HCT116 (cell line): ENCODE results near the gene MLLT3. TPM values are rescaled to one million over a fixed set of nuclear protein-coding genes. Genes with fewer than 3 reads are reported as not detected.

Experiments
- ATAC-seq: fragments of 200-7000 bp; cut with Tn5 transposase; 2 replicates; pipeline ENCODE4 v1.9.1; 2020; ENCODE audit warnings: mild to moderate bottlenecking, moderate library complexity
- BruUV-seq: library from RNA; stranded (reverse); fragments of 400-500 nt; replicated peaks from 2 replicates; lab custom pipeline; 2021; lab: Mats Ljungman, UMichigan
- CTCF ChIA-PET: fragments of 300-600 bp; sonication (Branson Sonifier 250); formaldehyde crosslinking; loops from one replicate; lab custom pipeline; 2021; ENCODE audit warnings: antibody characterized with exemption; lab: Charles Lee
- POLR2A ChIA-PET: fragments of 300-600, 350-600 bp; sonication (Branson Sonifier 250); formaldehyde crosslinking; loops from one replicate; lab custom pipeline; 2021; ENCODE audit warnings: antibody characterized with exemption; lab: Charles Lee
- RAD21 ChIA-PET, 2 experiments: fragments of 300-600 bp; sonication (Branson Sonifier 250); formaldehyde crosslinking; loops; one replicate each; lab custom pipeline; 2023; ENCODE audit warnings: low total read pairs in 2 of 2; ENCODE audit not compliant: uncharacterized antibody in 2 of 2, unreplicated experiment in 2 of 2, low non-redundant PET in 1 of 2; lab: Charles Lee
- DNase-seq: peaks from one replicate; pipeline ENCODE4 v3.0.0-alpha.2; 2010; ENCODE audit warnings: low read depth, low spot score
- H2AFZ ChIP-seq: fragments of 200-600 bp; shearing (Covaris generic), sonication (generic); 2 replicates; pipeline ENCODE4 v1.6.1; 2017; ENCODE audit warnings: low read depth, mixed run types, mixed read lengths, antibody characterized with exemption, low read length; ENCODE audit not compliant: poor library complexity, severe bottlenecking
- H3K27ac ChIP-seq: 2 replicates; pipeline ENCODE4 v1.5.1; 2012; ENCODE audit warnings: low read depth, low read length
- H3K27me3 ChIP-seq: fragments of 200-600 bp; sonication (generic); 2 replicates; pipeline ENCODE4 v1.6.1; 2016; ENCODE audit warnings: mixed run types, low read length, mixed read lengths; ENCODE audit not compliant: insufficient read depth
- H3K36me3 ChIP-seq, 2 experiments: fragments of 200-500 bp in 1 of 2; fragments of 200-600 bp in 1 of 2; sonication (Bioruptor generic) in 1 of 2; sonication (generic) in 1 of 2; 2 replicates each; pipeline versions ENCODE4 v1.5.1 to v1.6.1; 2014 to 2016; ENCODE audit warnings: low read length in 2 of 2, inconsistent platforms in 1 of 2, mixed read lengths in 1 of 2, mixed run types in 1 of 2; ENCODE audit not compliant: insufficient read depth in 2 of 2, control insufficient read depth in 1 of 2
- H3K4me1 ChIP-seq, 2 experiments: fragments of 200-600 bp in 1 of 2; sonication (generic) in 1 of 2; 2 replicates each; pipeline versions ENCODE4 v1.5.1 to v1.6.1; 2012 to 2017; ENCODE audit warnings: low read length in 2 of 2, inconsistent platforms in 1 of 2, mild to moderate bottlenecking in 1 of 2, mixed read lengths in 1 of 2, mixed run types in 1 of 2, moderate library complexity in 1 of 2; ENCODE audit not compliant: insufficient read depth in 2 of 2, control insufficient read depth in 1 of 2
- H3K4me2 ChIP-seq: fragments of 200-600 bp; sonication (generic); 2 replicates; pipeline ENCODE4 v1.6.1; 2017; ENCODE audit warnings: mixed run types, low read length, mixed read lengths
- H3K4me3 ChIP-seq, 2 experiments: fragments of 200-600 bp in 1 of 2; sonication (generic) in 1 of 2; replicated peaks in 1 of 2; 2 replicates each; pipeline ENCODE4 v1.5.1; 2011 to 2016; ENCODE audit warnings: low read length in 2 of 2, control low read depth in 1 of 2, low read depth in 1 of 2, mild to moderate bottlenecking in 1 of 2, mixed read lengths in 1 of 2, mixed run types in 1 of 2
- H3K79me2 ChIP-seq: fragments of 200-600 bp; sonication (generic); 2 replicates; pipeline ENCODE4 v1.6.1; 2017; ENCODE audit warnings: mild to moderate bottlenecking, mixed run types, low read length, moderate library complexity, mixed read lengths; ENCODE audit not compliant: insufficient read depth
- H3K9ac ChIP-seq: fragments of 200-600 bp; sonication (generic); 2 replicates; pipeline ENCODE4 v1.6.1; 2016; ENCODE audit warnings: low read length, mixed read lengths
- H3K9me2 ChIP-seq: fragments of 200-600 bp; sonication (generic), shearing (Covaris generic); 2 replicates; pipeline ENCODE4 v1.6.1; 2017; ENCODE audit warnings: mixed run types, mild to moderate bottlenecking, moderate library complexity; ENCODE audit not compliant: insufficient read depth
- H3K9me3 ChIP-seq, 2 experiments: fragments of 200-500 bp in 1 of 2; fragments of 200-600 bp in 1 of 2; sonication (Bioruptor generic) in 1 of 2; sonication (generic) in 1 of 2; 2 replicates each; pipeline ENCODE4 v1.6.1; 2014 to 2017; ENCODE audit warnings: low read length in 2 of 2, mixed read lengths in 2 of 2, inconsistent platforms in 1 of 2, low read depth in 1 of 2, mild to moderate bottlenecking in 1 of 2, mixed run types in 1 of 2, moderate library complexity in 1 of 2; ENCODE audit not compliant: control insufficient read depth in 1 of 2, insufficient read depth in 1 of 2
- H4K20me1 ChIP-seq: fragments of 200-600 bp; sonication (generic), shearing (Covaris generic); 2 replicates; pipeline ENCODE4 v1.6.1; 2017; ENCODE audit warnings: mixed run types, mild to moderate bottlenecking, moderate library complexity; ENCODE audit not compliant: insufficient read depth
- ELF1 ChIP-seq: IDR thresholded peaks from 2 replicates; pipeline ENCODE4 v1.6.1; 2012; ENCODE audit warnings: low read depth, borderline replicate concordance
- JUND ChIP-seq: IDR thresholded peaks from 2 replicates; pipeline ENCODE4 v1.6.1; 2012
- SIN3A ChIP-seq: IDR thresholded peaks from 2 replicates; pipeline ENCODE4 v1.6.1; 2012; ENCODE audit warnings: low read depth
- SP1 ChIP-seq: IDR thresholded peaks from 2 replicates; pipeline ENCODE4 v1.6.1; 2012; ENCODE audit warnings: low read depth
- SRF ChIP-seq: IDR thresholded peaks from 2 replicates; pipeline ENCODE4 v1.6.1; 2012; ENCODE audit warnings: low read depth
- intact Hi-C: fragments of 100-400 bp; cut with micrococcal nuclease; formaldehyde crosslinking; loops from 2 replicates; pipeline ENCODE4 v1.10.0; 2022
- total RNA-seq: library from RNA; stranded (reverse); gene quantifications from one replicate; pipeline ENCODE4 v1.2.1, GENCODE V29; 2021; ENCODE audit not compliant: unreplicated experiment
- TF ChIP-seq, protein P1 (sequence below): IDR thresholded peaks from 2 replicates; pipeline ENCODE4 v1.6.1; 2012
- TF ChIP-seq, protein P2 (sequence below), 3 experiments: fragments of 200-600 bp in 1 of 3; sonication (generic) in 1 of 3; IDR thresholded peaks in 2 of 3; conservative IDR thresholded peaks in 1 of 3; 2 replicates each; pipeline ENCODE4 v1.5.1; 2012 to 2017; ENCODE audit warnings: low read depth in 2 of 3, low read length in 2 of 3, antibody characterized with exemption in 1 of 3, borderline replicate concordance in 1 of 3, control low read depth in 1 of 3, mild to moderate bottlenecking in 1 of 3, mixed read lengths in 1 of 3, mixed run types in 1 of 3, moderate library complexity in 1 of 3; ENCODE audit not compliant: insufficient read depth in 1 of 3
- TF ChIP-seq, protein P3 (sequence below): IDR thresholded peaks from 2 replicates; pipeline ENCODE4 v1.6.1; 2011; ENCODE audit warnings: mild to moderate bottlenecking, low read length, moderate library complexity; ENCODE audit not compliant: insufficient replicate concordance; ENCODE audit errors: extremely low read depth

Gene MLLT3
- total RNA-seq, 1 experiment from 2014 or later = 4.3 TPM

DNA sequence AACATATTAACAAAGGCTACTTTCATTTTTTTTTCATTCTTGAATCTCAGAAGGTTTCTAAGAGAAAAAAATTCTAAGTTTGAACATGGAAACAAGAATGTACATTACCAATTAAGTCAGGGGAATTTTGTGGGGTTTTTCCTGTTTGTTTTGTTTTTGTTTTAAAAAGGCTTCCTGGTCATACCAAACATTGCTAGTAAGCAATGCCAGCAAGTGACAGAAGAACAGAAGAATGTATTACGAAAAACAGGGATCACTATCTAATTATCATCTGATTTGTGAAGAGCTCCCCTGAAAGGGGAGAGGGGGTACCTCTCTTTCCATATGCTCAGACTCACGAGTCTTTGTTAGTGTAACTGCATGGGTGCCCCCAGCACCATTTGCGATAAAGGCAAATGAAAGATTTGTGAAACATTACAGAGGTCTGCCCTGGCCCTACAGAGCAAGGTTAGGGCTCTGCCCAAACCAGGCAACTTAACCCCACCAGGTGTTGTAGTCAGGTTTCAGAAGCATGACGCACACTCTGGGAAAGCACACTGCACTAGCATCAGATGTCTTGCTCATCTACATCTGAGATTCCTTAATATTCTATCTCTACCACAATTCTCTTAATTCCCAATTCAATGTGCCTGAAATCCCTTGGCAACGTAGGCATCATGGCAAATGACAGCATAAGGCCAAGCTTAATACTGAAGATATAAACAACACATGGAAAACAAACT lies 268.2 kb downstream of the MLLT3 start:
- intact Hi-C loops = no loop called here
- no peaks in the 10 kb centered on the region for H3K9me2 ChIP-seq
- no peak overlapping the region for H3K27ac ChIP-seq
- ChIA-PET RAD21 (no interaction called here), CTCF (no interaction called here), POLR2A (no interaction called here)
- no peak overlapping the region for H3K9ac ChIP-seq
- no TSS peak for BruUV-seq
- no peak overlapping the region for H2AFZ ChIP-seq
- no peak overlapping the region for H3K4me2 ChIP-seq
- ATAC-seq (no peak), DNase-seq (no peak)
- H3K27me3 ChIP-seq = peaks cover 5% of the 10 kb centered on the region; the same call in 1 of the 2 replicates
- no peaks in the 10 kb centered on the region for H3K36me3 ChIP-seq
- no peaks in the 10 kb centered on the region for H3K9me3 ChIP-seq
- H3K79me2 ChIP-seq = no peaks in the 10 kb centered on the region
- H4K20me1 ChIP-seq = no peaks in the 10 kb centered on the region
- no peak for TF ChIP-seq JUND
- no peak for TF ChIP-seq ELF1
- no peak for TF ChIP-seq SP1
- TF ChIP-seq, protein P1, sequence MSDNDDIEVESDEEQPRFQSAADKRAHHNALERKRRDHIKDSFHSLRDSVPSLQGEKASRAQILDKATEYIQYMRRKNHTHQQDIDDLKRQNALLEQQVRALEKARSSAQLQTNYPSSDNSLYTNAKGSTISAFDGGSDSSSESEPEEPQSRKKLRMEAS = no peak
- TF ChIP-seq SRF = no peak
- TF ChIP-seq SIN3A = no peak
- TF ChIP-seq, protein P2, sequence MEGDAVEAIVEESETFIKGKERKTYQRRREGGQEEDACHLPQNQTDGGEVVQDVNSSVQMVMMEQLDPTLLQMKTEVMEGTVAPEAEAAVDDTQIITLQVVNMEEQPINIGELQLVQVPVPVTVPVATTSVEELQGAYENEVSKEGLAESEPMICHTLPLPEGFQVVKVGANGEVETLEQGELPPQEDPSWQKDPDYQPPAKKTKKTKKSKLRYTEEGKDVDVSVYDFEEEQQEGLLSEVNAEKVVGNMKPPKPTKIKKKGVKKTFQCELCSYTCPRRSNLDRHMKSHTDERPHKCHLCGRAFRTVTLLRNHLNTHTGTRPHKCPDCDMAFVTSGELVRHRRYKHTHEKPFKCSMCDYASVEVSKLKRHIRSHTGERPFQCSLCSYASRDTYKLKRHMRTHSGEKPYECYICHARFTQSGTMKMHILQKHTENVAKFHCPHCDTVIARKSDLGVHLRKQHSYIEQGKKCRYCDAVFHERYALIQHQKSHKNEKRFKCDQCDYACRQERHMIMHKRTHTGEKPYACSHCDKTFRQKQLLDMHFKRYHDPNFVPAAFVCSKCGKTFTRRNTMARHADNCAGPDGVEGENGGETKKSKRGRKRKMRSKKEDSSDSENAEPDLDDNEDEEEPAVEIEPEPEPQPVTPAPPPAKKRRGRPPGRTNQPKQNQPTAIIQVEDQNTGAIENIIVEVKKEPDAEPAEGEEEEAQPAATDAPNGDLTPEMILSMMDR (IDR thresholded peaks at IDR 0.05 in 2 of 3, conservative IDR thresholded peaks at IDR 0.05 in 1 of 3; ENCODE audit: borderline replicate concordance in 1 of 3, insufficient read depth in 1 of 3, low read depth in 2 of 3, low read length in 2 of 3) = no peak
- TF ChIP-seq, protein P3, sequence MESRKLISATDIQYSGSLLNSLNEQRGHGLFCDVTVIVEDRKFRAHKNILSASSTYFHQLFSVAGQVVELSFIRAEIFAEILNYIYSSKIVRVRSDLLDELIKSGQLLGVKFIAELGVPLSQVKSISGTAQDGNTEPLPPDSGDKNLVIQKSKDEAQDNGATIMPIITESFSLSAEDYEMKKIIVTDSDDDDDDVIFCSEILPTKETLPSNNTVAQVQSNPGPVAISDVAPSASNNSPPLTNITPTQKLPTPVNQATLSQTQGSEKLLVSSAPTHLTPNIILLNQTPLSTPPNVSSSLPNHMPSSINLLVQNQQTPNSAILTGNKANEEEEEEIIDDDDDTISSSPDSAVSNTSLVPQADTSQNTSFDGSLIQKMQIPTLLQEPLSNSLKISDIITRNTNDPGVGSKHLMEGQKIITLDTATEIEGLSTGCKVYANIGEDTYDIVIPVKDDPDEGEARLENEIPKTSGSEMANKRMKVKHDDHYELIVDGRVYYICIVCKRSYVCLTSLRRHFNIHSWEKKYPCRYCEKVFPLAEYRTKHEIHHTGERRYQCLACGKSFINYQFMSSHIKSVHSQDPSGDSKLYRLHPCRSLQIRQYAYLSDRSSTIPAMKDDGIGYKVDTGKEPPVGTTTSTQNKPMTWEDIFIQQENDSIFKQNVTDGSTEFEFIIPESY = no peak
- no peak overlapping the region for H3K4me3 ChIP-seq
- H3K4me1 ChIP-seq = no peaks in the 10 kb centered on the region
